ENCODE results near the gene KDM3B.

DNA sequence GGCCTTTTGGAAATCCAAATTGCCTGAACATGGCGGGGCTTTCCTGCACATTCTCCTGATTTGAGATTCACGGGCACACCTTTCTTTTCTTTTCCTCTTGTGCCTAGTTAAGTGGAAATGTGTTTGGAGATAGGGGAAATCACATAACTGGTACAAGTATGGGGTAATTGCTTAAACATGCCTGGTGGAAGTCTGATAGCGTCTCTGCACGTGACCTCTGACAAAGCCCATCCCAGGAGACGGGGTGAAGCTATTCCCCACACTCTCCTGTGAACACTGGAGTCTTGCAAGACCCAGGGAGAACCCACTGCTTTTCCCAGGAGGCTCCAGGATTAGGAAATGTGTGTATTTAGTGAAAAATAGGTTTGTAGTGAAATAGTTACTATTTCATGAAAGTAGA lies 83.5 kb downstream of the KDM3B start:
- TF ChIP-seq POLR2A (IDR thresholded peaks at IDR 0.05; ENCODE audit: low read length) (no peak), GATA1 (IDR thresholded peaks at IDR 0.05; ENCODE audit: low read depth, low read length) (no peak)

Data from erythroblast (primary cell).